GM12873 (cell line): ENCODE results near the gene PM20D2.

Experiments
- TF ChIP-seq, protein P1 (sequence below): IDR thresholded peaks from 2 replicates; pipeline ENCODE4 v1.5.1; 2012; ENCODE audit warnings: low read depth, mild to moderate bottlenecking, moderate library complexity, low read length, control low read depth; ENCODE audit not compliant: insufficient read depth; ENCODE audit errors: missing control alignments

The PM20D2 gene, protein sequence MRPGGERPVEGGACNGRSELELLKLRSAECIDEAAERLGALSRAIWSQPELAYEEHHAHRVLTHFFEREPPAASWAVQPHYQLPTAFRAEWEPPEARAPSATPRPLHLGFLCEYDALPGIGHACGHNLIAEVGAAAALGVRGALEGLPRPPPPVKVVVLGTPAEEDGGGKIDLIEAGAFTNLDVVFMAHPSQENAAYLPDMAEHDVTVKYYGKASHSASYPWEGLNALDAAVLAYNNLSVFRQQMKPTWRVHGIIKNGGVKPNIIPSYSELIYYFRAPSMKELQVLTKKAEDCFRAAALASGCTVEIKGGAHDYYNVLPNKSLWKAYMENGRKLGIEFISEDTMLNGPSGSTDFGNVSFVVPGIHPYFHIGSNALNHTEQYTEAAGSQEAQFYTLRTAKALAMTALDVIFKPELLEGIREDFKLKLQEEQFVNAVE

DNA sequence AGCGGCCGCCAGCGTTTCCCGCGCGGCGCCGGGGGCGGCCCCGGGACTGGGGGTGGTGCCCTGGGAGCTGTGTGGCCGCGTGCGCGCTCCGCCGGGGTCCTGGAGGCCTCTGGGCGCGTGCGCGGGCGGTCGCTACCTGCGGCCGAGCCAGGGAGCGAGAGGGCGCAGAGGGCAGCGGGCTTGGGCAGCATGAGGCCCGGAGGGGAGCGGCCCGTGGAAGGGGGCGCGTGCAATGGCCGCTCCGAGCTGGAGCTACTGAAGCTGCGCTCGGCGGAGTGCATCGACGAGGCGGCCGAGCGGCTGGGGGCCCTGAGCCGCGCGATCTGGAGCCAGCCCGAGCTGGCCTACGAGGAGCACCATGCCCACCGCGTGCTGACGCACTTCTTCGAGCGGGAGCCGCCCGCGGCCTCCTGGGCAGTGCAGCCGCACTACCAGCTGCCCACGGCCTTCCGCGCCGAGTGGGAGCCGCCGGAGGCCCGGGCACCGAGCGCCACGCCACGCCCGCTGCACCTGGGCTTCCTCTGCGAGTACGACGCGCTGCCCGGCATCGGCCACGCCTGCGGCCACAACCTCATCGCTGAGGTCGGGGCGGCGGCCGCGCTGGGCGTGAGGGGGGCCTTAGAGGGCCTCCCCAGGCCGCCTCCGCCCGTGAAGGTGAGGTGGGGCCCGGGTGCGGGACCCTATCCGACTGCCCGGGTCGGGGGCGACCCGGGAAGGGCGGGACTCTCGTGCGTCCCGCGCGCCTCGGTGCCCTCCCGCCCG lies at the start of gene PM20D2:
TSS of gene PM20D2 (plus strand) at position 100 of the 762 bp plus-strand sequence. CDS start at position 190, 90 bp downstream.
- TF ChIP-seq, protein P1, sequence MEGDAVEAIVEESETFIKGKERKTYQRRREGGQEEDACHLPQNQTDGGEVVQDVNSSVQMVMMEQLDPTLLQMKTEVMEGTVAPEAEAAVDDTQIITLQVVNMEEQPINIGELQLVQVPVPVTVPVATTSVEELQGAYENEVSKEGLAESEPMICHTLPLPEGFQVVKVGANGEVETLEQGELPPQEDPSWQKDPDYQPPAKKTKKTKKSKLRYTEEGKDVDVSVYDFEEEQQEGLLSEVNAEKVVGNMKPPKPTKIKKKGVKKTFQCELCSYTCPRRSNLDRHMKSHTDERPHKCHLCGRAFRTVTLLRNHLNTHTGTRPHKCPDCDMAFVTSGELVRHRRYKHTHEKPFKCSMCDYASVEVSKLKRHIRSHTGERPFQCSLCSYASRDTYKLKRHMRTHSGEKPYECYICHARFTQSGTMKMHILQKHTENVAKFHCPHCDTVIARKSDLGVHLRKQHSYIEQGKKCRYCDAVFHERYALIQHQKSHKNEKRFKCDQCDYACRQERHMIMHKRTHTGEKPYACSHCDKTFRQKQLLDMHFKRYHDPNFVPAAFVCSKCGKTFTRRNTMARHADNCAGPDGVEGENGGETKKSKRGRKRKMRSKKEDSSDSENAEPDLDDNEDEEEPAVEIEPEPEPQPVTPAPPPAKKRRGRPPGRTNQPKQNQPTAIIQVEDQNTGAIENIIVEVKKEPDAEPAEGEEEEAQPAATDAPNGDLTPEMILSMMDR = no peak

DNA sequence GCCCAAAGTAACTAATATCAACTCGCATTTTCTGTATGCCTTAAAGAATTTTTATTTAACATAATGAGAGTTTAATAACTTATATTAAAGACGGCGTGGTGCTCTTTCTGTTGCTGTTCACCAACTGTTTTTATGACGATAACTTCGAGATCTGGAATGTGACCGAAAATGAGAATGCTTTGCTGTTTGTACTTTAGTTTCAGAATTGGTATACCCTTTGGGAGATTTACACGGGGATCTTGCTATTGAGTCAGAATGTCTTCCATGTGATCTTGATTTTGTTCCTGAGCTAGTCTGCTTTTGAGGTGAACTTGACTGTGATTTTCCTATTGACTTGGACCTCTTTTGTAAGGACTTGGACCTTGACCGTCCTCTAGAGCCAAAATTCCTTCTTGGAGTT lies 47.4 kb upstream of the PM20D2 start:
- TF ChIP-seq, protein P1 = no peak

DNA sequence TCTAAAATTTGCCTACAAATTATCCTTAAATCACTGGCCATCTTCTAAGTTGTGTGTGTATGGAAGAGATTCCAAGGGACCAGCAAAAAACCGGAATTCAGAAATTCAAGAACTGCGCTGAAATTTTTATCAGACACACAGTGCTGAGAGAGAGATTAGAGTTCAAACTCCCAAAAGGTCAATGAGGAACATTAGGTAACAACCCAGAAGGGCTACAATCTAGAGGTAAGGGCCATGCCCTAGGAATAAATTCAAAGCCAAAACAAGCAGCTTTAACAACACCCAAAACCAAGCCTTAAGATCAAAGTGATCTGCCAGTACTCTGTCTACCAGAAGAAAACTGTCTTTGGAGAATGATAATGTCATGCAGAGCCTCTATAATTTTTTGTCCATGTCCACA lies 45.7 kb upstream of the PM20D2 start:
- TF ChIP-seq, protein P1 = no peak

DNA sequence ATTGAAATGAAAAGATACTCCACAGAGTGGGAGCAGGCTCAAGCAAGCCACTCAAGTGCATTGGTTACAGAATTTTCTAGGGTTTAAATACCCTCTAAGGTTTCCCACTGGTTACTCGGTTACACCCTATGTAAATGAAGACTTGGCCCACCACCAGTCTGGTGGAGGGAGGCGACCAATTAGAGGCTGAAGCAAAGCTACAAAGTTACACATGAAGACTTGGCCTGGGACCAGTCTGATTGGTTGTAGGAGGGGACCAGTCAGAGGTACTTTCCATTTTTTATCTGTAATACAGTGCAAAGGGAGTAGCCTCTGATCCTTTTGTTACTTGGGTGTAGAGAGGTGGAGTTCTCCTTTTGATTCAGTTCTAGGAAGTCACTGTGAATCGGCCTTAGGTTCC lies 35.6 kb upstream of the PM20D2 start:
- TF ChIP-seq, protein P1 = no peak

DNA sequence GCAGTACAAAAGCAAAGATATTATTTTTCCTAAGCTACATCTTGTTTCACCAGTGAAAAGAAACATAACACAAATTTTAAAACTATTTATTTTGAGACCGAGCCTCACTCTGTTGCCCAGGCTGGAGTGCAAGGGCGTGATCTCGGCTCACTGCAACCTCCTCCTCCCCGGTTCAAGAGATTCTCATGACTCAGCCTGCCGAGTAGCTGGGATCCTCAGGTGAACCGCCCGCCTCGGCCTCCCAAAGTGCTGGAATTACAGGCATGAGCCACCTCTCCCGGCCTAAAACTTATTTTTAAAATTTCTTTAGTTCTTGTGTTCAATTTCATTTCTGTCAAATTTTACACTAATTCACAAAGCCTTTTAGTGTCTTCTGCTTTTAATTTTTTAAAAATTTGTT lies 33.9 kb upstream of the PM20D2 start:
- TF ChIP-seq, protein P1 = no peak

DNA sequence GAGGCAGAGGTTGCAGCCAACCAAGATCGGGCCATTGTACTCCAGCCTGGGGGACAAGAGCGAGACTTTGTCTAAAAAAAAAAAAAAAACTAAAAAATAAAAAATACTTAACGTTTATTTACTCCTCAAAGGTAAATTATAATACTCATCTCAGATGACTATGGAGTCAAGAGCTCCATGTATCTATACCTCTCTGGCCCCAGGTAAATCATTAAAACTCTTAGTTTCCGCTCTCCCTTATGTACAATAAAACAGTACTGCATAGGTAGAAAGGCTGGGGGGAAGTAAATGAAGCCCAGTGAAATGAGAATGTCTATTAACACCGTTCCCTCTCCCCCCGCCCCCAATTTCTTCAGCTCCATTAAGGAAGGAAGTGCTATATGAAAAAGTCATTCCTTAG lies 29.2 kb upstream of the PM20D2 start:
- TF ChIP-seq, protein P1 = no peak
